Esophagus muscularis mucosa (tissue), 4 donors: ENCODE measurements around the gene THSD4. TPM values are rescaled to one million over a fixed set of nuclear protein-coding genes. Genes with fewer than 3 reads are reported as not detected.

Source experiments
- DNase-seq: peaks from one replicate; pipeline ENCODE4 v3.0.0-alpha.2; 2017; ENCODE audit errors: extremely low spot score
- H3K27ac ChIP-seq, 4 donors: fragments of 200-600 bp; sonication (generic); replicated peaks in 1 of 4; 1 replicate in 3 of 4; 2 replicates in 1 of 4; pipeline ENCODE4 v1.5.1; 2016 to 2019; ENCODE audit warnings: mild to moderate bottlenecking in 1 of 4
- H3K27me3 ChIP-seq, 4 donors: fragments of 200-600 bp; sonication (generic); one replicate each; pipeline versions ENCODE4 v1.5.1 to v1.6.0; 2016 to 2019
- H3K36me3 ChIP-seq, 4 donors: fragments of 200-600 bp; sonication (generic); one replicate each; pipeline ENCODE4 v1.5.1; 2016 to 2019
- H3K4me1 ChIP-seq, 4 donors: fragments of 200-600 bp; sonication (generic); one replicate each; pipeline ENCODE4 v1.5.1; 2016 to 2019
- H3K4me3 ChIP-seq, 4 donors: fragments of 200-600 bp; sonication (generic); 1 replicate in 2 of 4; 2 replicates in 2 of 4; pipeline ENCODE4 v1.5.1; 2016 to 2019; ENCODE audit warnings: mild to moderate bottlenecking in 4 of 4, moderate library complexity in 1 of 4
- H3K9me3 ChIP-seq, 4 donors: fragments of 200-600 bp; sonication (generic); 1 replicate in 3 of 4; 2 replicates in 1 of 4; pipeline ENCODE4 v1.5.1; 2016 to 2019
- EP300 ChIP-seq: sonication (generic); formaldehyde crosslinking; IDR thresholded peaks from one replicate; pipeline ENCODE4 v1.6.1; 2017; ENCODE audit warnings: antibody characterized with exemption
- POLR2A ChIP-seq: fragments of 450-650 bp; IDR thresholded peaks from one replicate; pipeline ENCODE4 v1.6.1; 2017; ENCODE audit warnings: antibody characterized with exemption, moderate library complexity, mild to moderate bottlenecking, low read depth
- POLR2AphosphoS5 ChIP-seq, 2 donors: sonication (generic); formaldehyde crosslinking; IDR thresholded peaks; one replicate each; pipeline ENCODE4 v1.6.1; 2017; ENCODE audit warnings: antibody characterized with exemption in 2 of 2
- WGBS: methylation state at CpG from one replicate; pipeline ENCODE4 v1.1.5; 2018; 5-methylcytosine and 5-hydroxymethylcytosine counted together
- intact Hi-C: fragments of 100-400 bp; cut with DNase I; formaldehyde crosslinking; loops from one replicate; pipeline ENCODE4 v1.15.1; 2023
- total RNA-seq, 4 donors: library from RNA; depleted of rRNA; stranded (reverse); fragments of >200 nt; gene quantifications; one replicate each; pipeline versions ENCODE4 v1.1.0 to v1.2.1, GENCODE V29; 2016
- TF ChIP-seq, protein P1 (sequence below), 3 experiments: fragments of 200-600 bp in 2 of 3; fragments of 450-650 bp in 1 of 3; sonication (generic) in 2 of 3; IDR thresholded peaks; one replicate each; pipeline ENCODE4 v1.5.1; 2017 to 2019; ENCODE audit warnings: antibody characterized with exemption in 3 of 3, mild to moderate bottlenecking in 2 of 3, moderate library complexity in 1 of 3

The THSD4 gene
- total RNA-seq, 4 donors from 2014 or later, result 3.2 to 6.6 (median 5.6) TPM

DNA sequence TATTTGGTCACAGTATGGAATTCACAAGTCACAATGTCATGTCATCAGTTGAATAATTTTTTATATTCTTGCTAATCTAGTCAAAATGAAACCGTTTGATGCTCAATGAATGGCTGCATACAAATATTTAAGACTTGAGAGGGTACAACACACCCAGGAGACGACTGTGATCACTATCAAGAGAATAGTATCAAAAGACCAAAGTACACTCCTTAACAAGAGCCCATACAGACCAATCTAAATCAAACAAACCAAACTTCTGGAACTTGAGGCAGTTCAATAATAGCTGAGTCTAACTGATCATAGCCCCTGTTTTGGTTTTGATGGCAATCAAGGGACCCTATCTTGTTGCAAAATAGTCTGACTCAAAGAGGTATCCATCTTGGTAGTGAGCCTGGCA is 265.1 kb downstream of the THSD4 start:
- Histone ChIP-seq H3K9me3 (no peaks in the 10 kb centered on the region), H3K27ac (no peak overlapping the region), H3K36me3 (no peaks in the 10 kb centered on the region), H3K27me3 (no peaks in the 10 kb centered on the region), H3K4me3 (no peak overlapping the region), H3K4me1 (peaks cover 8 to 12% (median 9%) of the 10 kb centered on the region in 4 donors)
- intact Hi-C loops, result loop anchor here (10.0 kb wide), 1 partner anchor 266 kb away; the partner anchor contains the start of gene THSD4
- TF ChIP-seq, protein P1, sequence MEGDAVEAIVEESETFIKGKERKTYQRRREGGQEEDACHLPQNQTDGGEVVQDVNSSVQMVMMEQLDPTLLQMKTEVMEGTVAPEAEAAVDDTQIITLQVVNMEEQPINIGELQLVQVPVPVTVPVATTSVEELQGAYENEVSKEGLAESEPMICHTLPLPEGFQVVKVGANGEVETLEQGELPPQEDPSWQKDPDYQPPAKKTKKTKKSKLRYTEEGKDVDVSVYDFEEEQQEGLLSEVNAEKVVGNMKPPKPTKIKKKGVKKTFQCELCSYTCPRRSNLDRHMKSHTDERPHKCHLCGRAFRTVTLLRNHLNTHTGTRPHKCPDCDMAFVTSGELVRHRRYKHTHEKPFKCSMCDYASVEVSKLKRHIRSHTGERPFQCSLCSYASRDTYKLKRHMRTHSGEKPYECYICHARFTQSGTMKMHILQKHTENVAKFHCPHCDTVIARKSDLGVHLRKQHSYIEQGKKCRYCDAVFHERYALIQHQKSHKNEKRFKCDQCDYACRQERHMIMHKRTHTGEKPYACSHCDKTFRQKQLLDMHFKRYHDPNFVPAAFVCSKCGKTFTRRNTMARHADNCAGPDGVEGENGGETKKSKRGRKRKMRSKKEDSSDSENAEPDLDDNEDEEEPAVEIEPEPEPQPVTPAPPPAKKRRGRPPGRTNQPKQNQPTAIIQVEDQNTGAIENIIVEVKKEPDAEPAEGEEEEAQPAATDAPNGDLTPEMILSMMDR (IDR thresholded peaks at IDR 0.05), result no peak
- TF ChIP-seq POLR2A (no peak), EP300 (no peak), POLR2AphosphoS5 (IDR thresholded peaks at IDR 0.05) (no peak)
- 43% methylated on average over 2 of the region's 2 CpGs for WGBS
- DNase-seq, result no peak

DNA sequence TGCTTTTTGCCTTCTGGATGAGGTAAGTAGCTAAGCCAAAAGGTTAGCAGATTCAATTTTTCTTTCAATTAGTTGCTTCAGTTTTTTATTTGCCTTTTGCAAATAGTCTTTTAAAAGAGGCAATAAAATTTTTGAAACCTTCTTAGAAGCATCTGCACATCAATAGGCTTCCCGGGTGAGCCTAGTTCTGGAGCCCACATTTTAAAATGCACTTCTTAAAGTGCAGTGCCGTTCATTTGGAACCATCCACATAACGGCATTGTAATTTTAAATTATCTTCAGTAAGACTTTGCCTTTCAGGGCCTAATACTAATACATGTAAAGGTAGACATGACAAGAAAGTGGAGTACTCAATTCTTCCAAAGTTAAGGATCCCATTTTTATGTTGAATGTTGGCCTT is 269.2 kb downstream of the THSD4 start:
- Histone ChIP-seq H3K9me3 (no peaks in the 10 kb centered on the region), H3K27ac (no peak overlapping the region), H3K4me3 (no peak overlapping the region), H3K4me1 (peaks cover 27 to 33% (median 32%) of the 10 kb centered on the region in 4 donors), H3K36me3 (no peaks in the 10 kb centered on the region), H3K27me3 (no peaks in the 10 kb centered on the region)
- 87% methylated on average over 3 of the region's 3 CpGs for WGBS
- DNase-seq, result peak; percentile 19
- intact Hi-C loops, result loop anchor here (10.0 kb wide), 1 partner anchor 270 kb away; the partner anchor contains the start of gene THSD4
- no peak for TF ChIP-seq EP300
- no peak for TF ChIP-seq POLR2A
- no peak for TF ChIP-seq POLR2AphosphoS5 (IDR thresholded peaks at IDR 0.05)
- TF ChIP-seq, protein P1 (IDR thresholded peaks at IDR 0.05), result no peak

DNA sequence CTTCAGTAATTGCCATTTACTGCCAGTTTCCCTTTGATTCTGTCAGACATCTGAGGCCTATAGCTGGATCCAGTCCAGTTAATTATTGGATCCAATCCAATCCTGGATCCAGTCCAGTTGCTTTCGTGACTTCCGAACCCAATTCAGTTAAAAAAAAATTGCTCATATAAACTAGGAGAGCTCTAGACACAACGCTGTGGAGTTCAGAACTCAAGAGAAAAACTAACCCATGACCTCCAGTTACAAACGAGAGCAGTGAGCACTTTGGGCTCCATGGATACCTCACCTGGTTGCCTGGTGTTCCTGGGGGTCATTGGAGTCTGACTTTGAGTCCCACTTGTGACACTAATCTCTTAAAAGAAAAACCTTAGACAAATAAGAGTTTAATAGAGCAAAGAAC is 269.8 kb downstream of the THSD4 start:
- intact Hi-C loops, result loop anchor here (10.0 kb wide), 1 partner anchor 270 kb away; the partner anchor contains the start of gene THSD4

DNA sequence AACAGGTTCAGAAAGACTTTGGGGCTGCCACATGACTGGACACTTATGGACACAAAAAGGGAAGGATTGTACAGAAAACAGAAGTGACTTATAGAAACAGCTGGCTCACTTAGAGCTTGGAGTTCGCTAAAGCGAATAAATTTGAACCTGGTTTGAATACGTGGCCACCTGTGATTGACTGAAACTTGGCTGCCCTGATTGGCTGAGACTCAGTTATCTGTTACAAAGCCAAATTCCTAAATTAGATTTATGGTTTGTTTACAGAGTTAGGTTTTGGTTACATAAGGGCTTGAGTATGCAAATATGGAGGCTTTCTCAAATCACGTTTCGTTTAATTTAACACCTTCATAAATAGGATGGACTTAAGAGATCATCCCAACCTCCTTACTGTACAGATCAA is 270.2 kb downstream of the THSD4 start:
- peaks cover 27 to 33% (median 32%) of the 10 kb centered on the region in 4 donors for H3K4me1 ChIP-seq
- WGBS, result 36% methylated on average over 4 of the region's 5 CpGs
- no peaks in the 10 kb centered on the region for H3K9me3 ChIP-seq
- DNase-seq, result no peak
- H3K36me3 ChIP-seq, result no peaks in the 10 kb centered on the region
- no peak overlapping the region for H3K4me3 ChIP-seq
- intact Hi-C loops, result loop anchor here (10.0 kb wide), 1 partner anchor 271 kb away; the partner anchor contains the start of gene THSD4
- TF ChIP-seq, protein P1 (IDR thresholded peaks at IDR 0.05), result no peak
- TF ChIP-seq POLR2AphosphoS5 (IDR thresholded peaks at IDR 0.05) (no peak), POLR2A (no peak), EP300 (no peak)
- H3K27ac ChIP-seq, result no peak overlapping the region
- H3K27me3 ChIP-seq, result no peaks in the 10 kb centered on the region

More for the DNA sequence above, 269.8 kb downstream of the THSD4 start:
- no peak overlapping the region for H3K4me3 ChIP-seq
- H3K27ac ChIP-seq, result no peak overlapping the region
- WGBS, result 26% methylated on average over 4 of the region's 4 CpGs
- H3K4me1 ChIP-seq, result peaks cover 27 to 33% (median 32%) of the 10 kb centered on the region in 4 donors
- no peak for TF ChIP-seq POLR2AphosphoS5 (IDR thresholded peaks at IDR 0.05)
- no peak for TF ChIP-seq EP300
- TF ChIP-seq, protein P1 (IDR thresholded peaks at IDR 0.05), result no peak
- TF ChIP-seq POLR2A, result no peak
- no peaks in the 10 kb centered on the region for H3K27me3 ChIP-seq
- H3K9me3 ChIP-seq, result no peaks in the 10 kb centered on the region
- peak; percentile 75 for DNase-seq
- no peaks in the 10 kb centered on the region for H3K36me3 ChIP-seq

DNA sequence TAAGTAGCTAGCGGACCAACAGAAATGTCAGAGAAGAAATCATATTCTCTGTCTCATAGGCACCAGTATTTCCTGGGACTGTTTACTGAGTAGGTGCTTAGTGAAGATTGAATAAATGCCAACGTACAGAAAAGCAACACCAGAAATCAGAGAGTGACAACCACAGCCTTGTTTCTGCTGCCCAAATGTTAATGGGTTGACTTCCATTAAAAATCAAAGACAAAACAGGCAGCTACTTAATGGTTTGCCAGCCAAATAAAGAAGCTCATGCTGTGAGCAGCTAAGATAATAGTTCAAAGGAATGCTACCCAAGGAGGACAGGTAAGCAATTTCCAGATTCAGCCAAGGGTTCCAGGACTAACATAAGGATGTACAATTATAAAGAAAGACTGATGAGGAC is 270.7 kb downstream of the THSD4 start:
- Histone ChIP-seq H3K27ac (no peak overlapping the region), H3K36me3 (no peaks in the 10 kb centered on the region), H3K4me3 (no peak overlapping the region), H3K4me1 (peaks cover 27 to 33% (median 32%) of the 10 kb centered on the region in 4 donors), H3K9me3 (no peaks in the 10 kb centered on the region), H3K27me3 (no peaks in the 10 kb centered on the region)
- DNase-seq, result peak; percentile 31
- intact Hi-C loops, result loop anchor here (2.0 to 10.0 kb wide), 2 partner anchors 55 to 271 kb away; partner anchors contain the start of gene THSD4
- WGBS, result 65% methylated on average over 2 of the region's 2 CpGs
- TF ChIP-seq POLR2A (no peak), EP300 (no peak), POLR2AphosphoS5 (IDR thresholded peaks at IDR 0.05) (no peak)
- TF ChIP-seq, protein P1 (IDR thresholded peaks at IDR 0.05), result no peak
